ENCODE data around the gene KCNH6.

Gene KCNH6

DNA sequence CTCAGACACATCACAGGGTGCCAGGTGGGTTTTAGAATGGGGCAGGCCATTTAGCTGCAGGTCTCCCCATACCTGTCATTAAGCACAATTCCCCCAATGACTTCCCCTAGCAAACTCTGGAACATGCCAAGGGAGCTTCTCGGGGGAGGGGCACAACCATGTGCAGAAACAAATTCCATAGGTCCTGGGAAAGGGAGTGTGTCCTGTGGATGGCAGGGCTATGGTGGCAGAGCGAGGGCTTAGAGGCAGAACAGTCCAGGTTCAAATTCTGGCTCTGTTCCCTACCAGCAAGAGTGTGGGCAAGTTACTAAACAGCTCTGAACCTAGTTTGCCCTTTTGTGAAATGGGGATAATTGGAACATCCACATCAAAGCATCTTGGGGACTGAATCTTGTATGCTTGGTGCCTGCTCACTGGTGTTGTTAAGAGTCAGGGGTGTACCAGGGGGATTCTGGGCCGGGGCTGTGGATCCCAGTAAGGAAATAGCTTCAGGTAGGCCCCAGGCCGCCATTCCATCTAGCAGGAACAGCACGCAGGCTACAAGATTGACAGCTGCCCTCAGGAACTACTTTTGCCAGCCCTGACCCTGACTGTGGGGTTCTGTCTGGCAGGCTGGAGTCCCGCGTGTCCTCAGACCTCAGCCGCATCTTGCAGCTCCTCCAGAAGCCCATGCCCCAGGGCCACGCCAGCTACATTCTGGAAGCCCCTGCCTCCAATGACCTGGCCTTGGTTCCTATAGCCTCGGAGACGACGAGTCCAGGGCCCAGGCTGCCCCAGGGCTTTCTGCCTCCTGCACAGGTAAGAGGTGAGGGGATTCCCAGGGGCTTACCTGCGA is 21.5 kb downstream of the KCNH6 start:
- no peak overlapping the region for H2AFZ ChIP-seq (ENCODE audit: low read depth, low read length)
- H4K20me1 ChIP-seq (ENCODE audit: insufficient read depth, low read length): no peaks in the 10 kb centered on the region
- no peak for ATAC-seq (ENCODE audit: insufficient read depth, low read depth)
- H3K9ac ChIP-seq (ENCODE audit: low read depth, low read length): no peak overlapping the region
- H3K27ac ChIP-seq (ENCODE audit: low read length): no peak overlapping the region
- H3K4me3 ChIP-seq (ENCODE audit: low read depth in 1 of 2, low read length in 2 of 2): no peak overlapping the region
- H3K4me1 ChIP-seq (ENCODE audit: insufficient read depth, low read length): peaks cover 12% of the 10 kb centered on the region
- no peaks in the 10 kb centered on the region for H3K36me3 ChIP-seq (ENCODE audit: insufficient read depth, low read length)
- peaks cover 9% of the 10 kb centered on the region for H3K79me2 ChIP-seq (ENCODE audit: insufficient read depth, low read length)
- H3K9me3 ChIP-seq (ENCODE audit: insufficient read depth, low read length, severe bottlenecking): no peaks in the 10 kb centered on the region
- H3K27me3 ChIP-seq (ENCODE audit: insufficient read depth, low read length, poor library complexity): no peaks in the 10 kb centered on the region
- no peak overlapping the region for H3K4me2 ChIP-seq (ENCODE audit: insufficient read depth, low read length)
- TF ChIP-seq EZH2 (IDR thresholded peaks at IDR 0.05; ENCODE audit: borderline replicate concordance, low read depth, low read length, severe bottlenecking): no peak
- TF ChIP-seq, protein P1, sequence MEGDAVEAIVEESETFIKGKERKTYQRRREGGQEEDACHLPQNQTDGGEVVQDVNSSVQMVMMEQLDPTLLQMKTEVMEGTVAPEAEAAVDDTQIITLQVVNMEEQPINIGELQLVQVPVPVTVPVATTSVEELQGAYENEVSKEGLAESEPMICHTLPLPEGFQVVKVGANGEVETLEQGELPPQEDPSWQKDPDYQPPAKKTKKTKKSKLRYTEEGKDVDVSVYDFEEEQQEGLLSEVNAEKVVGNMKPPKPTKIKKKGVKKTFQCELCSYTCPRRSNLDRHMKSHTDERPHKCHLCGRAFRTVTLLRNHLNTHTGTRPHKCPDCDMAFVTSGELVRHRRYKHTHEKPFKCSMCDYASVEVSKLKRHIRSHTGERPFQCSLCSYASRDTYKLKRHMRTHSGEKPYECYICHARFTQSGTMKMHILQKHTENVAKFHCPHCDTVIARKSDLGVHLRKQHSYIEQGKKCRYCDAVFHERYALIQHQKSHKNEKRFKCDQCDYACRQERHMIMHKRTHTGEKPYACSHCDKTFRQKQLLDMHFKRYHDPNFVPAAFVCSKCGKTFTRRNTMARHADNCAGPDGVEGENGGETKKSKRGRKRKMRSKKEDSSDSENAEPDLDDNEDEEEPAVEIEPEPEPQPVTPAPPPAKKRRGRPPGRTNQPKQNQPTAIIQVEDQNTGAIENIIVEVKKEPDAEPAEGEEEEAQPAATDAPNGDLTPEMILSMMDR (IDR thresholded peaks at IDR 0.05; ENCODE audit: borderline replicate concordance, extremely low read depth, low read length, poor library complexity, severe bottlenecking): no peak
- no peak for DNase-seq

DNA sequence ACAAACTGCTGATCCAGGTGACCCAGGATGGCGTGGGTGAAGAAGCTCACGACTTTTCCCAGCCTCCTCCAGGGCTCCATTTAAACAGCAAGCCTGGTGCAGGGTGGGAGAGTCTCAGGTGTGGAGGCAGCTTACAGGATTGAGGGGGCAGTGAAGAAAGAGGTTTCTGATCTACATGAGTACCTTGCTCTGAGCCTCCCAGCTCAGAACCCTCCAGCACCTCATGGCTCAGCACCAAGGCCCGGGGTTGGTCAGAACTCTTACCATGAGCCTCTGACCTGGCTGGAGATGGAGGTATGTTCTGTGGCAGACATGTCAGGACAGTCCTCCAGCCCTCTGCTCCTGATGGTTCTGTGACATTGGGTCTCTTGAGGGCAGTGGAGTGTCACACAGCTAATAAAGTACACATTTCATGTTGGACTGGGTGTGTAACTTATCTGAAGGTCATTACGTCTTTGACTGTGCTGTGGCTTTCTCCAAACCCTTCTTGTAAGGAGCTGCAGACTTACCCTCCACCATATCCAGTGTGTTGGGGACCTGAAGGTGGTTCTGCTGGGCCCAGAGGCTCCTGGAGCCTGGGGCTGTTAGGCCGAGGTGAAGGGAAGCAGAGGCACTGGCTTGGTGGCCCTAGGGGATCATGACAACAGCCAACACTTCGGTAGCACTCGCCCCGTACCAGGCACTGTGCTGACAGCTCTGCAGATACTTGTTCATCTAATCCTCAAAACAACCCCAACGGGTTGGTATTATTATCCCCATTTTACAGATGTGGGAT is 23.3 kb downstream of the KCNH6 start:
- DNase-seq (no peak), ATAC-seq (ENCODE audit: insufficient read depth, low read depth) (no peak)
- Histone ChIP-seq H4K20me1 (ENCODE audit: insufficient read depth, low read length) (peaks cover 3% of the 10 kb centered on the region), H3K4me2 (ENCODE audit: insufficient read depth, low read length) (no peak overlapping the region), H3K4me3 (ENCODE audit: low read depth in 1 of 2, low read length in 2 of 2) (no peak overlapping the region), H3K4me1 (ENCODE audit: insufficient read depth, low read length) (peaks cover 15% of the 10 kb centered on the region), H3K36me3 (ENCODE audit: insufficient read depth, low read length) (no peaks in the 10 kb centered on the region; the same call in 1 of the 2 replicates), H3K9me3 (ENCODE audit: insufficient read depth, low read length, severe bottlenecking) (no peaks in the 10 kb centered on the region), H3K27ac (ENCODE audit: low read length) (no peak overlapping the region), H3K27me3 (ENCODE audit: insufficient read depth, low read length, poor library complexity) (no peaks in the 10 kb centered on the region), H2AFZ (ENCODE audit: low read depth, low read length) (no peak overlapping the region), H3K79me2 (ENCODE audit: insufficient read depth, low read length) (peaks cover 25% of the 10 kb centered on the region), H3K9ac (ENCODE audit: low read depth, low read length) (no peak overlapping the region)
- no peak for TF ChIP-seq EZH2 (IDR thresholded peaks at IDR 0.05; ENCODE audit: borderline replicate concordance, low read depth, low read length, severe bottlenecking)
- TF ChIP-seq, protein P1 (IDR thresholded peaks at IDR 0.05; ENCODE audit: borderline replicate concordance, extremely low read depth, low read length, poor library complexity, severe bottlenecking): no peak

DNA sequence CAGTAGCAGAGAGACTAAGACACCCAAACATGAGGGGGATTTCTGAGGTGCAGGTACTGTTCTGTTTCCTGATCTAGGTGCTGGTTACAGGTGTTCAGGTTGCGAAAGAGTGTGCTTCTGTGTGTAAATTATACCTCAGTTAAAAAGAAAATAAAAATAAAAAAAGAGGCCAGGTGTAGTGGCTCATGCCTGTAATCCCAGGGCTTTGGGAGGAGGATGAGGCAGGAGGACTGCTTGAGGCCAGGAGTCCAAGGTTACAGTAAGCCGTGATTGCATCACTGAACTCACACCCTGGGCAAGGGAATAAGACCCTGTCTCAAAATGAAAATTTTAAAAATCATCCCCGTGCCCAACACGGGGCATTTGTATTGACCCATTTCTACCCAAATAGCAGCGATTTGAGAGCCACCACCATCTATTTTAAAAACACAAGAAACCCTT is 23.9 kb downstream of the KCNH6 start:
- H3K79me2 ChIP-seq (ENCODE audit: insufficient read depth, low read length): peaks cover 31% of the 10 kb centered on the region
- TF ChIP-seq, protein P1 (IDR thresholded peaks at IDR 0.05; ENCODE audit: borderline replicate concordance, extremely low read depth, low read length, poor library complexity, severe bottlenecking): no peak
- no peak for TF ChIP-seq EZH2 (IDR thresholded peaks at IDR 0.05; ENCODE audit: borderline replicate concordance, low read depth, low read length, severe bottlenecking)
- ATAC-seq (ENCODE audit: insufficient read depth, low read depth) (no peak), DNase-seq (no peak)
- no peak overlapping the region for H2AFZ ChIP-seq (ENCODE audit: low read depth, low read length)
- no peak overlapping the region for H3K4me3 ChIP-seq (ENCODE audit: low read depth in 1 of 2, low read length in 2 of 2)
- peaks cover 20% of the 10 kb centered on the region for H3K4me1 ChIP-seq (ENCODE audit: insufficient read depth, low read length)
- H3K4me2 ChIP-seq (ENCODE audit: insufficient read depth, low read length): no peak overlapping the region
- no peaks in the 10 kb centered on the region; the same call in 1 of the 2 replicates for H3K36me3 ChIP-seq (ENCODE audit: insufficient read depth, low read length)
- H3K27me3 ChIP-seq (ENCODE audit: insufficient read depth, low read length, poor library complexity): no peaks in the 10 kb centered on the region
- H3K9ac ChIP-seq (ENCODE audit: low read depth, low read length): no peak overlapping the region
- no peaks in the 10 kb centered on the region for H3K9me3 ChIP-seq (ENCODE audit: insufficient read depth, low read length, severe bottlenecking)
- H3K27ac ChIP-seq (ENCODE audit: low read length): no peak overlapping the region
- H4K20me1 ChIP-seq (ENCODE audit: insufficient read depth, low read length): peaks cover 8% of the 10 kb centered on the region

All from DND-41 (cell line).